OCI-LY1 (cell line): ENCODE data around the gene ZMYM3.

Experiments
- H2AFZ ChIP-seq: fragments of 200-600 bp; sonication (generic), shearing (Covaris generic); 2 replicates; pipeline ENCODE4 v1.6.0; 2014; ENCODE audit warnings: antibody characterized with exemption, mild to moderate bottlenecking, low read length
- H3F3A ChIP-seq: fragments of 200-600 bp; sonication (generic), shearing (Covaris generic); 2 replicates; pipeline ENCODE4 v1.6.0; 2014; ENCODE audit warnings: mild to moderate bottlenecking, antibody characterized with exemption, low read length, moderate library complexity; ENCODE audit not compliant: insufficient read depth
- H3K27ac ChIP-seq: fragments of 200-600 bp; sonication (generic); 2 replicates; pipeline ENCODE4 v1.5.1; 2014; ENCODE audit warnings: low read length, mixed run types, mild to moderate bottlenecking, low read depth; ENCODE audit not compliant: poor library complexity, severe bottlenecking
- H3K27me3 ChIP-seq: fragments of 200-600 bp; sonication (generic); 2 replicates; pipeline ENCODE4 v1.6.0; 2014; ENCODE audit warnings: antibody characterized with exemption, mild to moderate bottlenecking, low read length, moderate library complexity; ENCODE audit not compliant: insufficient read depth
- H3K36me3 ChIP-seq: fragments of 200-600 bp; sonication (generic); 2 replicates; pipeline ENCODE4 v1.6.1; 2014; ENCODE audit warnings: mild to moderate bottlenecking, antibody characterized with exemption, low read length, moderate library complexity, mixed read lengths; ENCODE audit not compliant: insufficient read depth
- H3K4me1 ChIP-seq: fragments of 200-600 bp; sonication (generic); 2 replicates; pipeline ENCODE4 v1.5.1; 2014; ENCODE audit warnings: mild to moderate bottlenecking, low read length, moderate library complexity; ENCODE audit not compliant: insufficient read depth, severe bottlenecking
- H3K4me2 ChIP-seq: fragments of 200-600 bp; sonication (generic), shearing (Covaris generic); 2 replicates; pipeline ENCODE4 v1.6.1; 2014; ENCODE audit warnings: low read length
- H3K4me3 ChIP-seq: fragments of 200-600 bp; sonication (generic); 2 replicates; pipeline ENCODE4 v1.5.1; 2014; ENCODE audit warnings: low read length, low read depth, mild to moderate bottlenecking, mixed read lengths; ENCODE audit not compliant: poor library complexity, severe bottlenecking
- H3K79me2 ChIP-seq: fragments of 200-600 bp; shearing (Covaris generic); 2 replicates; pipeline ENCODE4 v1.6.1; 2016; ENCODE audit warnings: mixed run types, low read length, mixed read lengths; ENCODE audit not compliant: insufficient read depth
- H3K9ac ChIP-seq: fragments of 200-600 bp; sonication (generic), shearing (Covaris generic); 2 replicates; pipeline ENCODE4 v1.6.1; 2014; ENCODE audit warnings: mild to moderate bottlenecking, low read length, mixed read lengths
- H3K9me2 ChIP-seq: fragments of 200-600 bp; sonication (generic), shearing (Covaris generic); 2 replicates; pipeline ENCODE4 v1.6.1; 2014; ENCODE audit warnings: low read depth, mild to moderate bottlenecking, low read length, mixed read lengths
- H3K9me3 ChIP-seq: fragments of 200-600 bp; shearing (Covaris generic); 2 replicates; pipeline ENCODE4 v1.6.1; 2014; ENCODE audit warnings: low read length, mixed read lengths
- H4K20me1 ChIP-seq: fragments of 200-600 bp; sonication (generic), shearing (Covaris generic); 2 replicates; pipeline ENCODE4 v1.6.0; 2016; ENCODE audit warnings: mild to moderate bottlenecking, low read length; ENCODE audit not compliant: insufficient read depth
- EZH2 ChIP-seq: fragments of 200-600 bp; sonication (generic), shearing (Covaris generic); IDR thresholded peaks from 2 replicates; pipeline ENCODE4 v1.8.0; 2017; ENCODE audit warnings: borderline replicate concordance, mixed run types, mild to moderate bottlenecking, antibody characterized with exemption, low read length, moderate library complexity, mixed read lengths
- TF ChIP-seq, protein P1 (sequence below): fragments of 200-600 bp; sonication (generic), shearing (Covaris generic); IDR thresholded peaks from 2 replicates; pipeline ENCODE4 v1.5.1; 2017; ENCODE audit warnings: mild to moderate bottlenecking, antibody characterized with exemption, low read length, moderate library complexity, mixed read lengths

The ZMYM3 gene

DNA sequence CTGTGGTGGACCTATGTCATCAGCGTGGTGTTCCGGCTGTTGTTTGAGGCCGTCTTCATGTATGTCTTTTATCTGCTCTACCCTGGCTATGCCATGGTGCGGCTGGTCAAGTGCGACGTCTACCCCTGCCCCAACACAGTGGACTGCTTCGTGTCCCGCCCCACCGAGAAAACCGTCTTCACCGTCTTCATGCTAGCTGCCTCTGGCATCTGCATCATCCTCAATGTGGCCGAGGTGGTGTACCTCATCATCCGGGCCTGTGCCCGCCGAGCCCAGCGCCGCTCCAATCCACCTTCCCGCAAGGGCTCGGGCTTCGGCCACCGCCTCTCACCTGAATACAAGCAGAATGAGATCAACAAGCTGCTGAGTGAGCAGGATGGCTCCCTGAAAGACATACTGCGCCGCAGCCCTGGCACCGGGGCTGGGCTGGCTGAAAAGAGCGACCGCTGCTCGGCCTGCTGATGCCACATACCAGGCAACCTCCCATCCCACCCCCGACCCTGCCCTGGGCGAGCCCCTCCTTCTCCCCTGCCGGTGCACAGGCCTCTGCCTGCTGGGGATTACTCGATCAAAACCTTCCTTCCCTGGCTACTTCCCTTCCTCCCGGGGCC, 29.7 kb downstream of the ZMYM3 start:
- no peak overlapping the region for H3K4me3 ChIP-seq
- no peak overlapping the region for H3K9ac ChIP-seq
- no peaks in the 10 kb centered on the region for H3K27me3 ChIP-seq
- H3K79me2 ChIP-seq, result no peaks in the 10 kb centered on the region
- no peaks in the 10 kb centered on the region for H3K9me2 ChIP-seq
- H3K36me3 ChIP-seq, result no peaks in the 10 kb centered on the region
- no peaks in the 10 kb centered on the region for H3K9me3 ChIP-seq
- H3F3A ChIP-seq, result no peaks in the 10 kb centered on the region
- H4K20me1 ChIP-seq, result no peaks in the 10 kb centered on the region
- no peak overlapping the region for H3K4me2 ChIP-seq
- no peak overlapping the region for H2AFZ ChIP-seq
- H3K27ac ChIP-seq, result no peak overlapping the region
- TF ChIP-seq, protein P1, sequence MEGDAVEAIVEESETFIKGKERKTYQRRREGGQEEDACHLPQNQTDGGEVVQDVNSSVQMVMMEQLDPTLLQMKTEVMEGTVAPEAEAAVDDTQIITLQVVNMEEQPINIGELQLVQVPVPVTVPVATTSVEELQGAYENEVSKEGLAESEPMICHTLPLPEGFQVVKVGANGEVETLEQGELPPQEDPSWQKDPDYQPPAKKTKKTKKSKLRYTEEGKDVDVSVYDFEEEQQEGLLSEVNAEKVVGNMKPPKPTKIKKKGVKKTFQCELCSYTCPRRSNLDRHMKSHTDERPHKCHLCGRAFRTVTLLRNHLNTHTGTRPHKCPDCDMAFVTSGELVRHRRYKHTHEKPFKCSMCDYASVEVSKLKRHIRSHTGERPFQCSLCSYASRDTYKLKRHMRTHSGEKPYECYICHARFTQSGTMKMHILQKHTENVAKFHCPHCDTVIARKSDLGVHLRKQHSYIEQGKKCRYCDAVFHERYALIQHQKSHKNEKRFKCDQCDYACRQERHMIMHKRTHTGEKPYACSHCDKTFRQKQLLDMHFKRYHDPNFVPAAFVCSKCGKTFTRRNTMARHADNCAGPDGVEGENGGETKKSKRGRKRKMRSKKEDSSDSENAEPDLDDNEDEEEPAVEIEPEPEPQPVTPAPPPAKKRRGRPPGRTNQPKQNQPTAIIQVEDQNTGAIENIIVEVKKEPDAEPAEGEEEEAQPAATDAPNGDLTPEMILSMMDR, result no peak
- TF ChIP-seq EZH2, result no peak
- H3K4me1 ChIP-seq, result no peaks in the 10 kb centered on the region

DNA sequence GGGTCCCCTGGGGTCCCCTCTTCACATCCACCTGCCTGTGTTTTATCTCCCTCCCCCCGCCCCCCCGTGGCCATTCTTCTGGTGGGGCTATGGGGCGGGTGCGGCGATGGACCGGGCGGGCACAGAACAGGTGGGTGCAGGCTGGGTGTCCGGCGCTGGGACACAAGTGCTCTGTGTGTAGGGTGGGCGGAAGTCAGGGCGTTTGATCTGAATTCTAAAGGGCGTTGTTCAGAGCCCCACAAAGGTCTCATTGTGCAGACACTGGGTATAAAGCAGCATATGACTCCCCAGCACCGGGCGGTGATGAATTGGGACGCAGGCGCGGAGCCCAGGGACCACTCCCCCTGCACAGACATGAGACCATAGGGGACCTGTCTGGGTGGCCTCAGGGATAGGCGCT, 31.0 kb downstream of the ZMYM3 start, which contains the start of gene GJB1:
GJB1 (plus strand) TSS at position 296 of the 400 bp plus-strand sequence. CDS start 484 bp downstream, outside the sequence.
- Histone ChIP-seq H3K9me3 (no peaks in the 10 kb centered on the region), H3K27ac (no peak within 1 kb of the TSS), H3F3A (no peaks in the 10 kb centered on the region), H3K4me1 (no peaks in the 10 kb centered on the region), H3K4me2 (no peak within 1 kb of the TSS), H4K20me1 (no peaks in the 10 kb centered on the region), H3K9ac (no peak within 1 kb of the TSS), H3K4me3 (no peak within 1 kb of the TSS), H3K79me2 (no peaks in the 10 kb centered on the region), H2AFZ (no peak within 1 kb of the TSS), H3K9me2 (no peaks in the 10 kb centered on the region), H3K27me3 (no peaks in the 10 kb centered on the region), H3K36me3 (no peaks in the 10 kb centered on the region)
- TF ChIP-seq, protein P1, result no peak
- no peak for TF ChIP-seq EZH2

- H3K27me3 ChIP-seq, result no peaks in the 10 kb centered on the region
- no peak overlapping the region for H3K27ac ChIP-seq
- H3K9ac ChIP-seq, result no peak overlapping the region
- H3K79me2 ChIP-seq, result no peaks in the 10 kb centered on the region
- no peak overlapping the region for H3K4me2 ChIP-seq
- no peaks in the 10 kb centered on the region for H3K9me2 ChIP-seq
- H3K36me3 ChIP-seq, result no peaks in the 10 kb centered on the region
- no peak overlapping the region for H3K4me3 ChIP-seq
- peaks cover 7% of the 10 kb centered on the region for H3K4me1 ChIP-seq
- H2AFZ ChIP-seq, result no peak overlapping the region
- H3K9me3 ChIP-seq, result no peaks in the 10 kb centered on the region
- no peaks in the 10 kb centered on the region for H4K20me1 ChIP-seq
- TF ChIP-seq, protein P1, result no peak
- no peak for TF ChIP-seq EZH2
- no peaks in the 10 kb centered on the region for H3F3A ChIP-seq
Measured at GRCh38 chrX:71221145-71221544, 32.8 kb downstream of the ZMYM3 start.
